Astrocyte of the spinal cord (primary cell): ENCODE measurements around the gene MAST4.

ENCODE experiments used
- DNase-seq: peaks from one replicate; pipeline ENCODE4 v3.0.0; 2011; ENCODE audit warnings: low read depth, low spot score
- H3K4me3 ChIP-seq: 2 replicates; pipeline ENCODE4 v1.5.1; 2011; ENCODE audit warnings: low read depth, mild to moderate bottlenecking, low read length, moderate library complexity
- CTCF ChIP-seq: IDR thresholded peaks from 2 replicates; pipeline ENCODE4 v1.5.1; 2012; ENCODE audit warnings: low read depth, mild to moderate bottlenecking, low read length, inconsistent platforms
- in situ Hi-C: cut with HindIII; loops from 2 replicates; pipeline ENCODE4 v1.10.0; 2017; ENCODE audit warnings: low sequenced_read_pairs

MAST4 gene

GRCh38 chr5:67216564-67216963 is 620.4 kb downstream of the MAST4 start:
- H3K4me3 ChIP-seq, result no peak overlapping the region
- no peak for DNase-seq
- no peak for TF ChIP-seq CTCF
- in situ Hi-C loops, result no loop called here
